ENCODE data around the gene FOXF2. TPM values are rescaled to one million over a fixed set of nuclear protein-coding genes. Genes with fewer than 3 reads are reported as not detected.
A peak's percentile ranks its signal among the peaks of the same experiment; 100 is the strongest.

FOXF2 gene
- total RNA-seq, 1 experiment from 2014 or later, result 8.0 TPM

GRCh38 chr6:1391800-1392309, 2.5 kb downstream of the FOXF2 start:
- Mint-ChIP-seq H3K4me3 (ENCODE audit: unreplicated experiment) (peak overlapping the region; percentile 80), H3K9me3 (ENCODE audit: unreplicated experiment) (no peaks in the 10 kb centered on the region), H3K36me3 (ENCODE audit: insufficient read depth, unreplicated experiment) (peaks cover 24% of the 10 kb centered on the region), H3K4me1 (ENCODE audit: insufficient read depth, unreplicated experiment) (peaks cover 12% of the 10 kb centered on the region), H3K27me3 (ENCODE audit: insufficient read depth, unreplicated experiment) (no peaks in the 10 kb centered on the region), H3K27ac (ENCODE audit: low read depth, unreplicated experiment) (no peak overlapping the region)
- ChIA-PET CTCF (interaction anchor here (3.0 kb wide), 1 partner anchor 32 kb away, joined by 12 read pairs; no protein-coding TSS in a partner anchor), POLR2A (interaction anchor here (1.0 kb wide), 1 partner anchor 775 kb away, joined by 3 read pairs; no protein-coding TSS in a partner anchor)
- peak; percentile 20 for DNase-seq (ENCODE audit: unreplicated experiment)
- BruUV-seq (replicated peaks), result TSS peak; percentile 13
- no peak for TF ChIP-seq CTCF (IDR thresholded peaks at IDR 0.05; ENCODE audit: unreplicated experiment)
- intact Hi-C loops (cut with micrococcal nuclease), result no loop called here

DNA sequence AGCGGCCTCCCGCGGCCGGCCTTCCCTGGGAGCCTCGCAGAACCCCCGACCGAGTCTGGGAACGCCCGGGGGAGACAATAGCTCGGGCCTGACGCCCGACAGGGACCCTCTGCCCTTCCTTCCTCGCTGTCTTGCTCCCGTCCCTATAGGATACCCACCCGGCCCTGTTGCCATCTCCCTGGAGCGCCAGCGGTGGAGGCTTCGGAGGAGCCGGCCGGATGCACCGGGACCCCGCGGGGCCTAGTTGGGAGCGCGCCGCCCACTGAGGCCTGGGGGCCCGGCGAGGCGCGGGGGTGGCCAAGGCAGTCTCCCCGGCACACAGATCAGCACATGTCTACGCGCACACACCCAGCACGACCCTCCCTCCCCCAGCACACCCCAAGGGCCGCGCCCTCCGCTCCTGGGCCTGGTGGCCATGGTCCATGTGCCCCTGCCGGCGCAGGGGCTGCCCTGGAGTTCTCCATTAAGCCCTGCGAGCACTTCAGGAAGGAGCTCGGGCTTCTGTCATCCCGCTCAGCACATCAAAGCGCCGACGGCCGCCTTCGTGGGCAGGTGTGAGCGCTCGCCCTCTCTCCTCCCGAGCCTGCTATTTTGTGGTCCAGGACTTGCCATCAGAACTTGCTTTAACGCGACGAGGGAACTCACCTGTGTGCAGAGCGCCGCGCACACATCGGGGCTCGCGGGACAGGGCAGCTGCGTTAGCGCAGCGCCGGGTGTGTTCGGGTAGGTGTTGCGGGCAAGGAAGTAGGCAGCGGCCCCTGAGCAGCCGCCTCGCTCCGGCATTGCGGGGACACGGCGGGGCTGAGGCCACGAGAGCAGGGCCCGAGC, 3.7 kb downstream of the FOXF2 start:
- Mint-ChIP-seq H3K27ac (ENCODE audit: low read depth, unreplicated experiment) (no peak overlapping the region), H3K4me3 (ENCODE audit: unreplicated experiment) (peak overlapping the region; percentile 80), H3K4me1 (ENCODE audit: insufficient read depth, unreplicated experiment) (peaks cover 17% of the 10 kb centered on the region), H3K9me3 (ENCODE audit: unreplicated experiment) (no peaks in the 10 kb centered on the region), H3K27me3 (ENCODE audit: insufficient read depth, unreplicated experiment) (no peaks in the 10 kb centered on the region), H3K36me3 (ENCODE audit: insufficient read depth, unreplicated experiment) (peaks cover 26% of the 10 kb centered on the region)
- CTCF ChIA-PET, result no interaction called here
- POLR2A ChIA-PET, result interaction anchor here (0.7 kb wide), 1 partner anchor 393 kb away, joined by 4 read pairs; no protein-coding TSS in a partner anchor
- TF ChIP-seq CTCF (IDR thresholded peaks at IDR 0.05; ENCODE audit: unreplicated experiment), result no peak
- intact Hi-C loops (cut with micrococcal nuclease), result no loop called here
- DNase-seq (ENCODE audit: unreplicated experiment), result no peak
- BruUV-seq (replicated peaks), result no TSS peak

DNA sequence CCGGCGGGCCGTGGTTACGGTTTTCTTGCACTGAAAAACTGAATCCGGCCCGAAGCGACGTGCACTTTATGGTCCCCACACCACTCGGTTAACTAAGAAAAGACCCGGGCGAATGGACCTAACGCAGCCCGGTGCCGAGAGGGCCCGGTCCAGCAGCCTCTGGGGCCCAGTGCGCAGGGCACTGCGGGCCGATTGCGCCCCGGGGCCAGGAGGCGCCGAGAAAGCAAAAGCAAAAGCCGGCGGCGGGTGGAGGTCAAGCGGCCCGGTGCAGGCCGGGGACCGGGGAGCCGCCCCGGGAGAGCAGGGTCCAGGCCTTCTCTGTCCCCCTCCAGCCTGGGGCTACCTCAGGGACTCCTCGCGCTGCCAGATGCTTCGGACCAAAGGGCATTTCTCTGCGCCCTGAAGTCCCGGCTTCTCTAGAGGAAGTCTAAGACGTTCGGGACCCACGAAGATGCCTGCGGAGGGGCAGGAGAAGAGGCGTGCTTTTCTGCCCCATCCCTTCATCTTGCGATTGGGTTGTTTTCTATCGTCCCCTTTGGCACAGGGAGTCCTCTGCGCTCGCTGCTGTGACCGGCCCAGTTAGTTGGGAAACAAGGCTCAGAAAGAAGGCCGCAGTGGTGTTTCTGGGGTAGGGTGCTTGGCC, 4.4 kb downstream of the FOXF2 start:
- intact Hi-C loops (cut with micrococcal nuclease), result no loop called here
- H3K4me3 Mint-ChIP-seq (ENCODE audit: unreplicated experiment), result no peak overlapping the region
- no TSS peak for BruUV-seq (replicated peaks)
- no peak for DNase-seq (ENCODE audit: unreplicated experiment)
- H3K9me3 Mint-ChIP-seq (ENCODE audit: unreplicated experiment), result no peaks in the 10 kb centered on the region
- H3K4me1 Mint-ChIP-seq (ENCODE audit: insufficient read depth, unreplicated experiment), result peaks cover 17% of the 10 kb centered on the region
- no peak overlapping the region for H3K27ac Mint-ChIP-seq (ENCODE audit: low read depth, unreplicated experiment)
- CTCF ChIA-PET, result no interaction called here
- H3K27me3 Mint-ChIP-seq (ENCODE audit: insufficient read depth, unreplicated experiment), result no peaks in the 10 kb centered on the region
- no peak for TF ChIP-seq CTCF (IDR thresholded peaks at IDR 0.05; ENCODE audit: unreplicated experiment)
- POLR2A ChIA-PET, result no interaction called here
- peaks cover 26% of the 10 kb centered on the region for H3K36me3 Mint-ChIP-seq (ENCODE audit: insufficient read depth, unreplicated experiment)

Data from MCF 10A (cell line).